ENCODE data around the gene MORN4. TPM values are rescaled to one million over a fixed set of nuclear protein-coding genes. Genes with fewer than 3 reads are reported as not detected.

Gene MORN4
- total RNA-seq: 1 to 10 TPM; 1.3 to 1.5 TPM

DNA sequence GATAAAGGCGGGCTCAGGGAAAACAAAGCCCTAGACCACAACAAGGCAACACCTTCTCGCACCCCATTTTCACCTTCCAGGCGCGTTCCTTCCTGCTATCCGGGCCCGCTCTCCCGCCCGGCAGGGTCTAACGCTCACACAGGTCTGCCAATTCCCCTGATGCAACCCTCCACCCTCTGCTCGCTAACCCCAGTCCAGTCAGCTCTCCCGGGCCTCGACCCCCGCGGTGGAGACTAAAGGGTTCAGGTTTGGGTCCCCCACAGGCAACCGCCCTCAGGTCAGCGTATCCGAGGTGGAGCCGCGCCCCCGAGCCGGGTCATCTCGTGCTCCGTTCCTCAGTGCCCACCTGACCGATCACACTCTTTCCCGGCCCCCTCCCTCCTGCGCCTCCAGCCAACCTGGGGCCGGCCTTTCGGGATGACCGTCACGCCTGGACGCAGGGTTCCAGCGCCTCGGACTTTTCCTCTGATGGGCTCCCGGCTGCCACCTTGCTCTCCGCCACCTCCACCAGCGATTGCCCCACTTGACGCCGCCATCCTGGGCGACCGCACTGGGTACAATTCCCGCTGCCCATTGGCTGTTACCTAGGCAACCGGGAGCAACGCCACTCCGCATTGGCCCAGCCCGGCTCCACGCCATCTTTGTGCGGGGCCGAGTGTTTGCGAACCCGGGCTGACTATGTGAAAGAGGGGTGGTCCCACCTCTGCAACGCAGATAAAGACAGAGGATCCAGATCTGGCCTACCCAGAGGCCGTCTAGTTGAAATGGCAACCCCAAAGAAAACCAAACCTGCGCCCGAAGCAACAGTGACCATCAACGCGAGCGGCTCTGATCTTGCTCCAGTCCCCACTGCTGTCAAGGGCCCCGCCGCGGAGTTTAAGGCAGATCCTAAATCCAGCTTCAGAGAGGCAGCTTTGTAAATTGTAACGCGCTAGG is at the start of gene MORN4:
TSS of gene MORN4 (minus strand) at position 552 of the 936 bp plus-strand sequence. CDS start 13,847 bp downstream, outside the sequence.

GRCh38 chr10:97640174-97640867 is 7.0 kb upstream of the MORN4 start, which contains the start of gene PI4K2A:
Gene PI4K2A (plus strand): TSS chr10:97640671. CDS start chr10:97640743, 72 bp downstream.

GRCh38 chr10:97589479-97589878 is 43.8 kb downstream of the MORN4 start, which contains the start of gene C10orf62:
Gene C10orf62 (plus strand): TSS chr10:97589721. CDS start chr10:97589898, 177 bp downstream.

DNA sequence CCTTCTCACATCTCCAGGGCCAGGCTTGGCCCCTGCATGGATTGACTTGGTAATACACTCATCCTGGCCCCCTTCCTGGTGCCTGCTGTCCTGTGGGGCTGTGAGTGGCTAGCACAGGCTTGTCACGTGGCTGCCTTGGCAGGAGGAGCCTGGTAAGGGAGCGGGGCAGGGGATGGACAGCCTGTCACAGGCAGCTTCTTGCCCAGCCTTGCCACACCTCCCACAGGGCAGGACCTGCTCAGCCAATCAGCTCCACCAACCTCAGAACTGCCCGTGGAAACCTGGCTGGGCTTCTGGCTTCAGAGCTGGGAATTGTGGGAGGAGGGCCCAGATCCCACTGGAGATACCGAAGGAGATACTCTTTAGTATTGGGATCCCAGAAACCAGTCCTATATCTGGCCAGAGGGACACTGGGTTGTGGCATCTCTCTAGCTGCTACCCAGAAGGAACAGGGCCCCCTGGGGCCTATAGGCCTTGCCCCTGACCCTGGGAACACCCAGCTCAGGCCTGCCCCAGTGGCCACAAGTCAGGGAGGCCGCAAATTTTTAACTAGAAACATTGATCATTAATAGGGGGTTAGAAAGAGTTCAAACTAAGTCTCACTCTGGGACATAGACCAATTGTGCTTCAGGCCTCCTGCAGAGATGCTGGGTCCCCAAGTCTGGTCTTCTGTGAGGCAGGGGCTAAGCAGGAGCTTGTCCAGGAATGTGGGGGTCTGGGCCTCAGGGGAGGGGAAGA is 49.1 kb downstream of the MORN4 start, which contains the start of gene HOGA1:
TSS of gene HOGA1 (plus strand) at position 330 of the 738 bp plus-strand sequence. CDS start at position 645, 315 bp downstream.

DNA sequence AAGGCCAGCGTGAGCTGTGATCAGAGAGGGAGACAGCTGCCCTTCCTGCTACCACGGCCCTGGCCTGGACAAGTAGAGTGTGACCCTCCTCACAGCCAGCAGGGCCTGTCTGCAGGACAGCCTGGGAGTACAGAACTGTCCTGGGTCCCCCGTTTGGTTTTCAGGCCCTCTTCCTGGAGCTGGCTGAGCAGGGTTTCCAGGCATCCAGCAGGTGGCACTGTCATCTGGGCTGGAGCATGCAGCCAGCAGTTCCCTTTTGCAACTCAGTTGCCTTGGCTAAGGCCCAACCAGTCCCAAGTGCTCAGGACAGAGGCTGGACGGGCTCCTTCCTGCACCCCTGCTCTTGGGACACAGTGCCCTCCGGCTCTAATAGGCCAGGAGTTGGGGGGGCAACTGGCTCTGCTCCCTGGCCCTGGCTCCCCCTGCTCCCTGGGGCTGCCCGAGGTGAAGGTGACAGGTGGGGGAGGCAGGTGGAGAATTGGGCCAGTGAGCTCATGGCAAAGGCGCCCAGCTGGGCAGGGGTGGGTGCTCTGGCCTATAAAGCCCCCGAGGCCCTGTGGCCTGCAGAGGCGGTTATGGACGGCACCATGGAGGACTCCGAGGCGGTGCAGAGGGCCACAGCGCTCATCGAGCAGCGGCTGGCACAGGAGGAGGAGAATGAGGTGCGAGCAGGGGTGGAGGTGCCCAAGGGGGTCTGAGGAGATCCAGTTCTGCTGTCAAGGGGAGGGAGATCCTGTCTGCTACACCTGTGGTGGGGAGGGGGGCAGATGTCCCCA is 60.9 kb downstream of the MORN4 start, which contains the start of gene ANKRD2:
TSS of gene ANKRD2 (plus strand) at position 566 of the 776 bp plus-strand sequence. CDS start at position 576, 10 bp downstream.

Other genes starting within 250 kb of the MORN4 start
- 10 to 100 TPM; 17.8 to 22.2 TPM for gene RRP12, start 232.2 kb downstream of the MORN4 start, total RNA-seq
- gene PGAM1, start 207.3 kb downstream of the MORN4 start, total RNA-seq: 100 to 1,000 TPM; 303 to 312 TPM
- 10 to 100 TPM; 44.1 to 45.6 TPM for gene EXOSC1, start 187.5 kb downstream of the MORN4 start, total RNA-seq
- gene ZDHHC16, start 187.3 kb downstream of the MORN4 start, total RNA-seq: 10 to 100 TPM; 33.1 to 36.8 TPM
- gene MMS19, start 135.1 kb downstream of the MORN4 start, total RNA-seq: 10 to 100 TPM; 72.8 to 74.3 TPM
- 1 to 10 TPM; 1.1 to 1.4 TPM for gene UBTD1, start 134.6 kb downstream of the MORN4 start, total RNA-seq
- gene ANKRD2, start 60.7 kb downstream of the MORN4 start, total RNA-seq: not detected
- not detected for gene HOGA1, start 49.1 kb downstream of the MORN4 start, total RNA-seq
- not detected for gene C10orf62, start 43.8 kb downstream of the MORN4 start, total RNA-seq
- 1 to 10 TPM; 8.9 to 9.4 TPM for gene PI4K2A, start 7.2 kb upstream of the MORN4 start, total RNA-seq
- under 1 TPM; 0.68 to 0.99 TPM for gene AVPI1, start 53.7 kb upstream of the MORN4 start, total RNA-seq
- 1 to 10 TPM; 2.7 to 3.2 TPM for gene MARVELD1, start 80.2 kb upstream of the MORN4 start, total RNA-seq
- 10 to 100 TPM; 25.0 to 26.0 TPM for gene ZFYVE27, start 103.6 kb upstream of the MORN4 start, total RNA-seq
- not detected for gene SFRP5, start 138.5 kb upstream of the MORN4 start, total RNA-seq
- gene GOLGA7B, start 216.3 kb upstream of the MORN4 start, total RNA-seq: 10 to 100 TPM; 13.9 to 15.0 TPM

Measured in activated naive CD4-positive, alpha-beta T cell treated with anti-CD3 and anti-CD28 coated beads, Interleukin-2, amount 10 ng/mL, durations not matched to agents 5 hours and 36 hours (primary cell).